Panc1 (cell line): ENCODE results near the gene RASSF8. TPM values are rescaled to one million over a fixed set of nuclear protein-coding genes. Genes with fewer than 3 reads are reported as not detected.

Source experiments
- ATAC-seq: fragments of 200-7000 bp; cut with Tn5 transposase; 2 replicates; pipeline ENCODE4 v1.9.1; 2020; ENCODE audit warnings: mild to moderate bottlenecking, moderate library complexity
- BruUV-seq: library from RNA; stranded (reverse); fragments of 400-500 nt; replicated peaks from 2 replicates; lab custom pipeline; 2021; lab: Mats Ljungman, UMichigan
- CTCF ChIA-PET: fragments of 300-600 bp; sonication (Branson Sonifier 250); formaldehyde crosslinking; loops from one replicate; lab custom pipeline; 2022; ENCODE audit warnings: antibody characterized with exemption; lab: Charles Lee
- POLR2A ChIA-PET: fragments of 300-600 bp; sonication (Branson Sonifier 250); formaldehyde crosslinking; loops from one replicate; lab custom pipeline; 2022; ENCODE audit warnings: antibody characterized with exemption; lab: Charles Lee
- DNase-seq: peaks from one replicate; pipeline ENCODE4 v3.0.0-alpha.2; 2010; ENCODE audit warnings: low read depth, low spot score
- H3K27ac ChIP-seq: 2 replicates; pipeline ENCODE4 v1.5.1; 2011; ENCODE audit warnings: mild to moderate bottlenecking, low read length, inconsistent platforms
- H3K27me3 ChIP-seq: fragments of 200-500 bp; sonication (Bioruptor generic); 2 replicates; pipeline ENCODE4 v1.6.0; 2014; ENCODE audit warnings: low read length, inconsistent platforms; ENCODE audit not compliant: control insufficient read depth, insufficient read depth
- H3K36me3 ChIP-seq: fragments of 200-500 bp; sonication (Bioruptor generic); 2 replicates; pipeline ENCODE4 v1.5.1; 2014; ENCODE audit warnings: inconsistent platforms, mild to moderate bottlenecking, low read length, moderate library complexity; ENCODE audit not compliant: control insufficient read depth, insufficient read depth
- H3K4me1 ChIP-seq: 2 replicates; pipeline ENCODE4 v1.5.1; 2011; ENCODE audit warnings: inconsistent platforms, mild to moderate bottlenecking, low read length, moderate library complexity; ENCODE audit not compliant: control insufficient read depth, insufficient read depth
- H3K4me3 ChIP-seq, 2 experiments: 2 replicates each; pipeline ENCODE4 v1.5.1; 2011 to 2012; ENCODE audit warnings: low read depth in 2 of 2, low read length in 2 of 2, mild to moderate bottlenecking in 2 of 2, inconsistent platforms in 1 of 2, moderate library complexity in 1 of 2
- H3K9me3 ChIP-seq: fragments of 200-500 bp; sonication (Bioruptor generic); 2 replicates; pipeline ENCODE4 v1.5.1; 2014; ENCODE audit warnings: low read depth, mild to moderate bottlenecking, inconsistent platforms, low read length, moderate library complexity; ENCODE audit not compliant: control insufficient read depth, insufficient read depth
- CTCF ChIP-seq: fragments of 450-650 bp; IDR thresholded peaks from 2 replicates; pipeline ENCODE4 v1.5.1; 2017; ENCODE audit warnings: mild to moderate bottlenecking
- POLR2AphosphoS5 ChIP-seq: IDR thresholded peaks from 2 replicates; pipeline ENCODE4 v1.6.1; 2012; ENCODE audit warnings: mild to moderate bottlenecking, low read depth, low read length, moderate library complexity
- REST ChIP-seq, 2 experiments: IDR thresholded peaks; 2 replicates each; pipeline ENCODE4 v1.6.1; 2011 to 2012; ENCODE audit warnings: low read depth in 2 of 2, control low read depth in 1 of 2, low read length in 1 of 2, mild to moderate bottlenecking in 1 of 2, moderate library complexity in 1 of 2; ENCODE audit not compliant: insufficient read depth in 1 of 2
- SIN3A ChIP-seq: IDR thresholded peaks from 2 replicates; pipeline ENCODE4 v1.6.1; 2012; ENCODE audit warnings: low read depth, mild to moderate bottlenecking, low read length, moderate library complexity, borderline replicate concordance; ENCODE audit not compliant: insufficient read depth
- TCF7L2 ChIP-seq: IDR thresholded peaks from 2 replicates; pipeline ENCODE4 v1.6.1; 2011; ENCODE audit warnings: mild to moderate bottlenecking, low read depth, low read length, inconsistent platforms
- in situ Hi-C: cut with HindIII; loops from 2 replicates; pipeline ENCODE4 v1.10.0; 2016; ENCODE audit warnings: low sequenced_read_pairs, low pct_unique_long_range_greater_than_20kb
- intact Hi-C: fragments of 100-400 bp; cut with micrococcal nuclease; formaldehyde crosslinking; loops from one replicate; pipeline ENCODE4 v1.10.0; 2022; ENCODE audit not compliant: unreplicated experiment
- total RNA-seq: library from RNA; stranded (reverse); gene quantifications from one replicate; pipeline ENCODE4 v1.2.1, GENCODE V29; 2021; ENCODE audit not compliant: unreplicated experiment

Gene RASSF8
- total RNA-seq, 1 experiment from 2014 or later: 103 TPM

- TF ChIP-seq CTCF: no peak
- TF ChIP-seq TCF7L2: no peak
- TF ChIP-seq REST (IDR thresholded peaks at IDR 0.05; ENCODE audit: insufficient read depth in 1 of 2, low read depth in 2 of 2, low read length in 1 of 2): no peak
- TF ChIP-seq SIN3A: no peak
- no peak for TF ChIP-seq POLR2AphosphoS5
- Histone ChIP-seq H3K36me3 (no peaks in the 10 kb centered on the region; the same call in 1 of the 2 replicates), H3K27me3 (no peaks in the 10 kb centered on the region), H3K9me3 (no peaks in the 10 kb centered on the region), H3K4me1 (peaks cover 93% of the 10 kb centered on the region), H3K27ac (peak overlapping the region; percentile 100), H3K4me3 (no peak overlapping the region)
- in situ Hi-C loops: no loop called here
- ChIA-PET CTCF (interaction anchor here (0.6 kb wide), 1 partner anchor 19 kb away, joined by 4 read pairs; no protein-coding TSS in a partner anchor), POLR2A (no interaction called here)
- BruUV-seq: no TSS peak
- ATAC-seq (no peak), DNase-seq (no peak)
- intact Hi-C loops: loop anchor here (10.0 kb wide), 1 partner anchor 318 kb away; no protein-coding TSS in a partner anchor
Observed at GRCh38 chr12:26116829-26117715, 158.6 kb downstream of the RASSF8 start.

- no peaks in the 10 kb centered on the region for H3K27me3 ChIP-seq
- BruUV-seq: no TSS peak
- no peaks in the 10 kb centered on the region for H3K9me3 ChIP-seq
- no peak for ATAC-seq
- POLR2A ChIA-PET: interaction anchor here (0.6 to 1.2 kb wide), 4 partner anchors 21 to 339 kb away, joined by 3 to 10 read pairs (median 3); no protein-coding TSS in a partner anchor
- no peak for TF ChIP-seq TCF7L2
- no peak for TF ChIP-seq SIN3A
- no peak for TF ChIP-seq CTCF
- TF ChIP-seq POLR2AphosphoS5: no peak
- no peak for TF ChIP-seq REST (IDR thresholded peaks at IDR 0.05; ENCODE audit: insufficient read depth in 1 of 2, low read depth in 2 of 2, low read length in 1 of 2)
- intact Hi-C loops: loop anchor here (10.0 kb wide), 1 partner anchor 316 kb away; no protein-coding TSS in a partner anchor
- CTCF ChIA-PET: interaction anchor here (0.6 to 2.6 kb wide), 6 partner anchors 76 to 1213 kb away, joined by 3 to 19 read pairs (median 4); partner anchors contain the start of gene ITPR2
- in situ Hi-C loops: no loop called here
- no peak for DNase-seq
- peak overlapping the region; percentile 100 for H3K27ac ChIP-seq
- peaks cover 80% of the 10 kb centered on the region for H3K4me1 ChIP-seq
- no peaks in the 10 kb centered on the region; the same call in 1 of the 2 replicates for H3K36me3 ChIP-seq
- no peak overlapping the region for H3K4me3 ChIP-seq
Observed at GRCh38 chr12:26118308-26118707, 159.8 kb downstream of the RASSF8 start.
